Measurements from ENCODE around the gene EID2.

DNA sequence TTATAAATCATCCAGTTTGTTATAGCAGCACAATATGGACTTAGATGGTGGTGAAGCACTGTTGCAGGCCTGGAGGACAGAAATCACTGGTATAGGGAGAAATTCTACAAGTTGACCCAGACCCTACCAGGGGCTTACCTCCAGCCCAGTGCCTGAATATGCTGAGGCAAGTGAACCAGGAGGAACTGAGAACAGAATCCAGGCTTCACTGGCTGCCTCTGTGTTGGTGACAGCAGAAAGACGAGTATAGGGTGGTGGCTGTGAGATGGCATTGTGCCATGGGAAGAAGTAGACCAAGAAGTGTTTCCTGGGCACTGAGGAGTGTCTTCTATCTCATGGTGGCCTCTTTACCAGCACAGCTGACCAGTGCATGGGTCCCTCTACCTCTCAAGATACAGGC is 15.9 kb upstream of the EID2 start:
- no peak for TF ChIP-seq POLR2A (IDR thresholded peaks at IDR 0.05)
- TF ChIP-seq, protein P1, sequence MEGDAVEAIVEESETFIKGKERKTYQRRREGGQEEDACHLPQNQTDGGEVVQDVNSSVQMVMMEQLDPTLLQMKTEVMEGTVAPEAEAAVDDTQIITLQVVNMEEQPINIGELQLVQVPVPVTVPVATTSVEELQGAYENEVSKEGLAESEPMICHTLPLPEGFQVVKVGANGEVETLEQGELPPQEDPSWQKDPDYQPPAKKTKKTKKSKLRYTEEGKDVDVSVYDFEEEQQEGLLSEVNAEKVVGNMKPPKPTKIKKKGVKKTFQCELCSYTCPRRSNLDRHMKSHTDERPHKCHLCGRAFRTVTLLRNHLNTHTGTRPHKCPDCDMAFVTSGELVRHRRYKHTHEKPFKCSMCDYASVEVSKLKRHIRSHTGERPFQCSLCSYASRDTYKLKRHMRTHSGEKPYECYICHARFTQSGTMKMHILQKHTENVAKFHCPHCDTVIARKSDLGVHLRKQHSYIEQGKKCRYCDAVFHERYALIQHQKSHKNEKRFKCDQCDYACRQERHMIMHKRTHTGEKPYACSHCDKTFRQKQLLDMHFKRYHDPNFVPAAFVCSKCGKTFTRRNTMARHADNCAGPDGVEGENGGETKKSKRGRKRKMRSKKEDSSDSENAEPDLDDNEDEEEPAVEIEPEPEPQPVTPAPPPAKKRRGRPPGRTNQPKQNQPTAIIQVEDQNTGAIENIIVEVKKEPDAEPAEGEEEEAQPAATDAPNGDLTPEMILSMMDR (IDR thresholded peaks at IDR 0.05) = no peak
